Activated CD4-positive, alpha-beta T cell treated with anti-CD3 and anti-CD28 coated beads, Interleukin-2, Interleukin-4, amounts not matched to agents 100 ng/mL and 50 ng/mL, durations not matched to agents 16 hours and 8 hours (primary cell): ENCODE data around the gene ENHO.

Source experiments
- DNase-seq: peaks from one replicate; pipeline ENCODE4 v3.0.0-alpha.2; 2020; ENCODE audit warnings: low spot score

The ENHO gene

DNA sequence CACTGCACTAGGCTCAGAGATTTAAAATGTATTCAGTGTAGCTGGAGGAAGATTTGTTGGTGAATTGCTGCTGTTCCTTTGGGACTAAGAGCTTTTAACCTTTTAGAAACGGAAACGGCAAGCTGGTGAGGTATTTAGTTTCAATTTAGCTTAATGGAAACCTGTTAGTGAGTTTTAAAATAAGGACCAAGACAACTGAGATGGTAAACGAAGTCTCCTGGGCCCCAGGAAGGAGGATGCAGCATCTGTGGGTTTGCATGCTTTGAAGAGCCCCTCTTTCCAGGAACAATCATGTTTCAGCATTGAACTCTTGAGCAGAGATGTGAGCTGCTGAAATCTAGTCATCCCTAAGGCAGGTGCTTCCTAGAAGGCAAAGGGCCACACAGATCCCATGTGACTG, 47.7 kb downstream of the ENHO start:
- no peak for DNase-seq
